GM12875 (cell line): ENCODE measurements around the gene EFCAB11.
"Not testable (repeated sequence)": the region's sequence is repeated elsewhere in the genome, so short reads cannot be mapped to it uniquely, and the experiment has no call there.

Experiments used
- H3K4me3 ChIP-seq: one replicate; pipeline ENCODE4 v1.5.1; 2011; ENCODE audit warnings: low read depth, low read length, control low read depth
- TF ChIP-seq, protein P1 (sequence below): IDR thresholded peaks from 2 replicates; pipeline ENCODE4 v1.5.1; 2011; ENCODE audit warnings: low read depth, mild to moderate bottlenecking, control low read depth, inconsistent platforms, low read length, moderate library complexity, borderline replicate concordance; ENCODE audit not compliant: insufficient read depth

Gene EFCAB11

GRCh38 chr14:89891055-89891454, 63.5 kb downstream of the EFCAB11 start:
- TF ChIP-seq, protein P1, sequence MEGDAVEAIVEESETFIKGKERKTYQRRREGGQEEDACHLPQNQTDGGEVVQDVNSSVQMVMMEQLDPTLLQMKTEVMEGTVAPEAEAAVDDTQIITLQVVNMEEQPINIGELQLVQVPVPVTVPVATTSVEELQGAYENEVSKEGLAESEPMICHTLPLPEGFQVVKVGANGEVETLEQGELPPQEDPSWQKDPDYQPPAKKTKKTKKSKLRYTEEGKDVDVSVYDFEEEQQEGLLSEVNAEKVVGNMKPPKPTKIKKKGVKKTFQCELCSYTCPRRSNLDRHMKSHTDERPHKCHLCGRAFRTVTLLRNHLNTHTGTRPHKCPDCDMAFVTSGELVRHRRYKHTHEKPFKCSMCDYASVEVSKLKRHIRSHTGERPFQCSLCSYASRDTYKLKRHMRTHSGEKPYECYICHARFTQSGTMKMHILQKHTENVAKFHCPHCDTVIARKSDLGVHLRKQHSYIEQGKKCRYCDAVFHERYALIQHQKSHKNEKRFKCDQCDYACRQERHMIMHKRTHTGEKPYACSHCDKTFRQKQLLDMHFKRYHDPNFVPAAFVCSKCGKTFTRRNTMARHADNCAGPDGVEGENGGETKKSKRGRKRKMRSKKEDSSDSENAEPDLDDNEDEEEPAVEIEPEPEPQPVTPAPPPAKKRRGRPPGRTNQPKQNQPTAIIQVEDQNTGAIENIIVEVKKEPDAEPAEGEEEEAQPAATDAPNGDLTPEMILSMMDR: no peak
- no peak overlapping the region for H3K4me3 ChIP-seq

DNA sequence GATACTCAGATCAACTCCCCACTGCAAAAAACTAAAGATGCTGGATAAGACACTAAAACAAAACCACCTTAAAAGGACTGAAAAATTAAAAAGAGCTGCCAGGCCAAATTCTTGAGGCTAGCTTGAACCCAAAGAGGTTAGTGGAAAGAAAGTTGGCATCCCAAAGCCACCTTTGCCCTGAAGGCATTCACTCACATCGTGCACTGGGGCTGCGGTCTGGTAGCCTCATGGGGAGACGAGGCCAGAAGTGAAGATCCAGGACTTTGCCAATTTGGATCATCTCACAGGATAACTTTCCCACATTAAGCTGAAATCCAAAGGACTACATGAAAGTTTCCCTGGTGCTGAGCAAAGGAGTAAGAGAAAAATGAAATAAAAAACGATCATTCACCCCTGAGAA, 63.9 kb downstream of the EFCAB11 start:
- TF ChIP-seq, protein P1: no peak
- H3K4me3 ChIP-seq: no peak overlapping the region

GRCh38 chr14:89889626-89890025, 64.9 kb downstream of the EFCAB11 start:
- H3K4me3 ChIP-seq: no peak overlapping the region
- TF ChIP-seq, protein P1: no peak

DNA sequence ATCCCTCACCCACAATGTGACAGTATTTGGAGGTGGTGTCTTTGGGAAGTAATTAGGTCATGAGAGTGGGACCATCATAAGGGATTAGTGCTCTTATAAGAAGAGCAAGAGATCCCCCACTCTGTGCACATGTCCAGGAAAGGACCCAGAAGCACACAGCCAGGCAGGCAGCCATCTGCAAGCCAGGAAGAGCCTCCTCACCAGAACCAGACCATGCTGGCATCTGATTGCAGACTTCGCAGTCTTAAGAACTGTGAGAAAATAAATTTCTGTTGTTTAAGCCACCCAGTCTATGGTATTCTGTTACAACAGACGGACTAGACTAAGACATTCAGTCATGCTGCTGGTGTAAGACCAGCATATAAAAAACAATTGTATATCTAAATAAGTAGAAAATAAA, 69.8 kb downstream of the EFCAB11 start:
- H3K4me3 ChIP-seq: no peak overlapping the region

GRCh38 chr14:89881839-89882238, 72.7 kb downstream of the EFCAB11 start:
- H3K4me3 ChIP-seq: no peak overlapping the region
- TF ChIP-seq, protein P1: no peak

More for the DNA sequence above, 69.8 kb downstream of the EFCAB11 start:
- TF ChIP-seq, protein P1: no peak

DNA sequence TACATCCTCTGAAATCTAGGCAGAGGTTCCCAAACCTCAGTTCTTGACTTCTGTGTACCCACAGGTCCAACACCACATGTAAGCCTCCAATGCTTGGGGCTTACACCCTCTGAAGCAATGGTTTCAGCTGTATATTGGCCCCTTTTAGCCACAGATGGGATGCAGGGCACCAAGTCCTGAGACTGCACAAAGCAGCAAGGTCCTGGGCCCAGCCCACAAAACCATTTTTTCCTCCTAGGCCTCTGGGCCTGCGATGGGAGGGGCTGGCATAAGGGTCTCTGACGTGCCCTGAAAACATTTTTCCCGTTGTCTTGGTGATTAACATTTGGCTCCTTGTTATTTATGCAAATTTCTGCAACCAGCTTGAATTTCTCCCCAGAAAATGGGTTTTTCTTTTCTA, 80.4 kb downstream of the EFCAB11 start:
- H3K4me3 ChIP-seq: not testable (repeated sequence)

GRCh38 chr14:89870316-89870715, 84.2 kb downstream of the EFCAB11 start:
- TF ChIP-seq, protein P1: no peak
- no peak overlapping the region for H3K4me3 ChIP-seq

DNA sequence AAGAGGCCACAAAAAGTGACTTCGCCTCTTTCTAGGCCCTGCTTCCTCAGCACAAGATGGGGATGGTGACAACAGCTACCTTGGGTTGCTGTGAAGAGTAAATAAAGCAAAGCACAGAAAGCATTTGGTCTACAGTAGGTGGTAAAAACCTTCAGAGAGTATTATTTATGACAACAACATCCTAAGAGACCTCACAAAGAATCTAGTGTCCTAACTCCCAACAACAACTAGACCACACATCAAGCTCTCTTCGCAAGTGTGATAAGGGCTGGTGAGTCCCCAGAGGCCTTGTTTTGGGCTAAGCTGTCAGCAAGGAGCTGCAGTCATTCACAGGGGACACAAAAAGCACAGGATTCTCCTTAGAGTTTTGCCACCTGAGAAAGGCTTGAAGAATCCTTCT, 84.9 kb downstream of the EFCAB11 start:
- no peak overlapping the region for H3K4me3 ChIP-seq
- TF ChIP-seq, protein P1: no peak
